D721Med (cell line): ENCODE measurements around the gene TMEM86A.

Experiments
- DNase-seq: peaks from one replicate; pipeline ENCODE4 v3.0.0; 2011; ENCODE audit warnings: low spot score; ENCODE audit not compliant: insufficient read length
- FAIRE-seq: peaks from 2 replicates; lab custom pipeline; 2011; peaks lifted over from hg19 to GRCh38; lab: Jason Lieb, UNC
- TF ChIP-seq, protein P1 (sequence below): IDR thresholded peaks from 2 replicates; pipeline ENCODE4 v1.5.1; 2012; ENCODE audit warnings: mild to moderate bottlenecking, control low read depth; ENCODE audit not compliant: insufficient read depth; ENCODE audit errors: missing control alignments

The TMEM86A gene

DNA sequence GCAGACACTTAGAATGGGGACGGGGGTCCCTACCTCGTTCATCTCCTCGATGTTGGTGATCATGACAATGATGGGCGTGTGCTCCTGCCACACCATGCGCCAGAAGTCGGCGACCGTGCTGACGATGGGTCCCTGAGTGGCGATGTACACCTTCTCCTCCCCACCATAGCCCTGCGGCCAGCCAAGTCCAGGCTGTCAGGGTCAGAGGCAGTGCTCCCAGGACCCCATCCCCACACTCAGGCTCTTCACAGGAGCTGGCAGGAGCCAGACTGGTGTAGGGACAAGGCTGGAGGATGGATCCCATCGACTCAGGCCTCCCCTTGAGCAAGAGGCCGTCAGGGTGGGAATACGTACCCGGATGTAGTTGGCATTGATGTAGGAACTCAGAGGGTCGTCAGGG is 34.6 kb downstream of the TMEM86A start:
- no peak for FAIRE-seq
- TF ChIP-seq, protein P1, sequence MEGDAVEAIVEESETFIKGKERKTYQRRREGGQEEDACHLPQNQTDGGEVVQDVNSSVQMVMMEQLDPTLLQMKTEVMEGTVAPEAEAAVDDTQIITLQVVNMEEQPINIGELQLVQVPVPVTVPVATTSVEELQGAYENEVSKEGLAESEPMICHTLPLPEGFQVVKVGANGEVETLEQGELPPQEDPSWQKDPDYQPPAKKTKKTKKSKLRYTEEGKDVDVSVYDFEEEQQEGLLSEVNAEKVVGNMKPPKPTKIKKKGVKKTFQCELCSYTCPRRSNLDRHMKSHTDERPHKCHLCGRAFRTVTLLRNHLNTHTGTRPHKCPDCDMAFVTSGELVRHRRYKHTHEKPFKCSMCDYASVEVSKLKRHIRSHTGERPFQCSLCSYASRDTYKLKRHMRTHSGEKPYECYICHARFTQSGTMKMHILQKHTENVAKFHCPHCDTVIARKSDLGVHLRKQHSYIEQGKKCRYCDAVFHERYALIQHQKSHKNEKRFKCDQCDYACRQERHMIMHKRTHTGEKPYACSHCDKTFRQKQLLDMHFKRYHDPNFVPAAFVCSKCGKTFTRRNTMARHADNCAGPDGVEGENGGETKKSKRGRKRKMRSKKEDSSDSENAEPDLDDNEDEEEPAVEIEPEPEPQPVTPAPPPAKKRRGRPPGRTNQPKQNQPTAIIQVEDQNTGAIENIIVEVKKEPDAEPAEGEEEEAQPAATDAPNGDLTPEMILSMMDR, result no peak
- DNase-seq, result no peak

DNA sequence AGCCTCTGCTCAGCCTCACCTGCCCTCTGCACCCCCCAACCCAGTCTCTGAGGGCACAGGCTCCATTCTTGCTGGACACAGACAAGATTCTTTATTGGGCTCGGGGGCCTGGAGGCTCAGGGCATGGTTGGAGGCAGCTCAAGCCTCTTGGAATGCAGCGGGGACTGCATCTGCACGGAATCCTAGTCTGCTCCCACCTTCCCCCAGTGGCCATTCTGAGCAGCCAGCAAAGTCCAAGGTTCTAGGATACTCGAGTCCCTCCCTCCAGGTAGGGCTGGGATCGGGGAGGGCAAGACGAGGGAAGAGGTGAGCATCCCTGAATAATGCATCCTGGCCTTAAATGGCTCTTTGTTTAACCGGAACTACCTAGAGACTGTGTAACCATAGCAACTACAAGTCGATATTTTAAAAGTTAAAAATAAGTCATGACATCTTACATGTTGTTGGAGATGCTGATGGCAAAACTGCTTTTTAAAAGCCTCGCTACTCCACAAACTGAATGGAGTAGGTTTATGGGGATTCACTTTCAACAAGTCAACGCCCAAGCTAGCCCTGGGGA is 38.1 kb downstream of the TMEM86A start:
- no peak for DNase-seq
- no peak for FAIRE-seq
- TF ChIP-seq, protein P1, result no peak

DNA sequence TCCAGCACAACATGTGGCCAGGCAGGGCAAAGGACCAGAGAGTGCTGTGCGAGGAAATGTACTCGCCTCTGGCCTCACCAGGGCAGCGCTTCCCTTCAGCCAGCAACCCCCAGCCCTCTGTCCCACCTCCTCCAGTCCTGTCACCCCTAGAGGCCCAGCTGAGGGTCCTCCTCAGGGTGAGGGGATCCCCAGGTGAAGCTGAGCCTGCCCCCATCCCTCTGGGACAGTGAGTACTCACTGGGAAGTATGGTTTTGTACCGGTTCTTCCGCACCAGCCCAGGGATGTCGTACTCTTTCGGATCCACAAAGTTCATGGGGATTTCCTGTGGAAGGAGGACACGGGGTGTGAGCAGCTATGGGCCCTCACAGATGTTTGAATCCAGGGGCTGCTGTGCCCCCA is 39.1 kb downstream of the TMEM86A start:
- DNase-seq, result no peak
- FAIRE-seq, result no peak
- TF ChIP-seq, protein P1, result no peak

DNA sequence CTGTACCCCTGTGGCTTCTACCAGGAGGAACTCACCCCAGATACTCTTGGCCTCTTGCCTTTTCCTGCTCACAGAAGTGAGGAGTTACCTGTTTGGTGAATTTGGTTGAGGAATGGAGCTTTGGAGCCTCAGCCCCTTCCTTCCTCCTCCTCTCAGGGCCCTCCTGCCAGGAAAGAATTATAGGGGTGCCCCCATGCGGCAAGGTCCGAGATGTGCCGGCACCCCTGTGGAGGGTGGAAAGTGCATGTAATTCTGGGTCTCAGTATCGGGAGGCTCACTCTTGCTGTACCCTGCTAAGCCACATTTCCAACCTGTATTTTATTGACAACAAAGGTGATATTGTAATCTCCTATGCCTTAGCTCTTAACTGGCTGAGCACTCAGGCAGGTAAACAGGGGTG is 41.1 kb downstream of the TMEM86A start:
- TF ChIP-seq, protein P1, result no peak
- no peak for DNase-seq
- FAIRE-seq, result no peak

DNA sequence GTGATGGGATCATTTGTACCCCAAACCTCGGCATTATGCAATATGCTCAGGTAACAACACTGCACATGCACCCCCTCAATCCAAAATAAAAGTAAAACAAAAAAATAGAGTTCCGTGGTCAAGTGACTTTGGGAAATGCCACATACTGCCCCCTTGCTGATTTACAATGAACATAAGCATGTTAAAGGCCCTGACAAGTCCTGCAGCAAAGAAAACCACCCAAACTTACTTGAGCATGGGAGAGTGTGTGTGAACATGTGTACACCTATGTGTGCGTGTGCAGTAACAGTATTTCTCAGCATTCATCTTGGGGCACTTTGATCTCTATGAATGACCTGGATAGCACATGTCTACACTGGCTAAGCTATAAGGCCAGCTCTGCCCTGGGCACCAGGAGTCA is 43.2 kb downstream of the TMEM86A start:
- TF ChIP-seq, protein P1, result no peak
- FAIRE-seq (no peak), DNase-seq (no peak)

DNA sequence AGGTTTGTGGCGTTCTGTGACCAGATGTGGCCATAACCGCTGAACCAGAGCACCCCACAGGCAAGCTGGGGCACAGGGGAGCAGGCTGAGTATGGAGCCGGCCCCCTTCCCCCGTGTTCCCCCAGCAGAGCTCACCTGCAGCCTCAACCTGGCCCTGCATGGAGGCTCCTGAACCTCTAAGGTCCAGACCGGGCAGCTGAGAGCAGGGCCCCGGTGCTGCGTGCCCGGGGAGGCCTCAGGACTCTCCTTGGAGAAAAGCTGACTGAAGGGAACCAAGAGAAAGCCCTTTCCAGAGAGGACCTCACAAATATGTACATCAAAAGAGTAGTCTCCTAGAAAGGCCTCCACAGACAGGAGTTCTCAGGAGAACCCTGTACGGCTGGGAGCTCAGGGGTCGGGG is 44.8 kb downstream of the TMEM86A start:
- TF ChIP-seq, protein P1, result no peak
- FAIRE-seq, result no peak
- DNase-seq, result no peak

DNA sequence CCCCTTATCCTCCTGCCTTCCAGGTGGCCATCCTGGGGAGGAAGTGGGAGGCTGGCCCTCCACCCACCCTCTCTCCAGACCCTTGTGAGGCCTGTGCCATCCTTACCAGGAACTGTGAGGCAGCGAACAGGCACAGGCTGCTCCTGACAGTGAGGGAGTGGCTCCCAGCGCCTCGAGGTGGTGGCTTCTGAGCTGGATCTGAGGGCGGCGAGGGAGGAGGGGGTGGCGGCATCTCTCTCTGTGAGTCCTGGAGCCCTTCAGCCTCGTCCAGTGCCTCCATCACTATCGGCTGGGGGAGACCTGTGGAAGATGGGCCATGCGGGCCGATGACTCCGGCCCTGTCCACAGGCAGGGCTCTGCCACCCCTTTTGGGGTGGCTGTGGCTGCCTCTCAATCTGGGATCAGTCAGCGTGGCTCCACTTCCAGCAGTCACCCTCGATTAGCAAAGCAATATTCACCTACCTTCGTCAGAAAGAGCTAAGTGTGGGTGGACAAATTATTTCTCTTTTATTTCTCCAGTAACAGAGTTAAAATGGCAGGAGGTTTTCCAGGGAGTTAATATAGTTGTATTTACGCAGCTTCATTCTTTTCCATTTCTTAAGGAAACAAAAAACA is 45.4 kb downstream of the TMEM86A start:
- FAIRE-seq (no peak), DNase-seq (no peak)
- TF ChIP-seq, protein P1, result no peak
